Measurements from ENCODE around the gene TCEA2.

The TCEA2 gene

DNA sequence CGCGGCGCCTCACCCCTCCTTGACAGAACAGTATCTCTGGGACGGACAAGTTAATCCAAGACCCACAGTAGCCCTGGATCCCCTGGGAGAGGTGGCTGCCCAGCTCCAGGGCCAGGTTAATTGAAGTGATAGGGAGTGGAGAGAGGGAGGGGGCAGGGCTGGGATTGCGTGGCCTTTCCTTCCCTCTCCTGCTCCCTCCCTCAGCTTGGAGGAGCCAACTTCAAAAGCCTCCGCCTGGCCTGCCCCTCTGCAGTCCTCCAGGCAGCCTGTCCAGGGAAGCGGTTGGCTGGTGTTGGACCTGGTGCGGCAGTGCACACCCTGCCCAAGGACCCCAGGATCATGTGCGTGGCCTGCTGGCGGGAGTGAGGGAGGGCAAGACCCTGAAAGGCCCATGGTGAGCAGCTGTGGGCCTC, 27.1 kb upstream of the TCEA2 start, which contains the start of gene C20orf204:
Gene C20orf204 (plus strand): TSS at position 250 of the 413 bp plus-strand sequence. CDS start 142 bp downstream, at position 392.
- DNase-seq (ENCODE audit: low spot score): peak; percentile 56

DNA sequence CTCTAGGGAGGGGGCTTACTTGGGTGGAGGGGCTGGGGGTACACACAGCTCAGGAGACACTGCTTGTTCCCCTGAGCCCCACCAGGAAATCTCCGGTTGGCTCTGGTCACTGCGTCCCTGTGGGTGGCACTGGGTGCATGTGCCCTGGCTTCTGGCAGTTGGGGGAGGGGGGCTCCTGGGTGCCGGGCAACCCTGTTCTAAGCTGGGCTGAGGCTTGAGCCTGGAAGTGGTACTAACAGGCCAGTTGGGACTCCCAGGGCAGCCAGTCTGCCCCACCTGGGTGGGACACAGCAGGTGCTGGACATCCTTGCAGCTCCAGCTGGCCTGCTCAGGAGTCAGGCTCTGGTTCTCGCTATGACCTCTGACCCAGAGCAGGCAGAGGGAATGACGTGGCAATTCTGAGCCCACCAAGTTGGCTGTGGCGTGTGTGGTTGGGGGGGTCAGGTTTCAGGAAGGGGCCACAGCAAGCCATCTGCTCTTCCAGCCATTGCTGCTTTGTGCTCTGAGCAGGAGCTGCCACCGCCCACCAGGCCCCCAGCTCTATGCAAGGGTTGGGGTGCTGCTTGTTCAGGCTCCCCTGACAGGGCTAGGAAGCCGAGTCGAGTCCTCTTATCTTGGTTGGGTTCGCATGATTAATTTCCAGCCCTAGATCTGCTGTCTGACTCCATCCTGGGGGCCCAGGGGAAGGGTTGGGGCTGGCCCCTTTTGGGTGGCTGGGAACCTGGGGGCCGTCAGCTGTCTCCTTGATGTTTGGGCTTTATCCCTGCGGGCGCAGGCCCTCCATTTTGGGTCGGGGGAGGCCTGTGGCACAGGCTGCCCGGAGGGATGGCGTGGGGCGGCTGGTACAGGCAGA, 26.4 kb upstream of the TCEA2 start:
- no peak for DNase-seq (ENCODE audit: low spot score)

DNA sequence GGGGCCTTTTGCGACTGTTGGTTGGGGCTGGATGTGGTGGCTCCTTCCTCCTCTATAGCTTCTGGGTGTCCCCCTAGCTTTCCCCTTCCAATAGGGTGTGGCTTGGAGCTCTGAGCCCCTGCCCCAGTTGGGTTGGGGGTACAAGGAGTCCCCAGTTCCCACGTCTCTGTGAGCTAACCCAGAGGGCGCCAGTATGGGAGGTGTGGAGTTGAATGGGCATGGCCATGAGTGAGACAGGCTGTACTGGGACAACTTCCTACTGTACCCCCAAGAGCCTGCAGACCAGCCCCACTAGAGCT, 25.9 kb upstream of the TCEA2 start:
- no peak for DNase-seq (ENCODE audit: low spot score)

DNA sequence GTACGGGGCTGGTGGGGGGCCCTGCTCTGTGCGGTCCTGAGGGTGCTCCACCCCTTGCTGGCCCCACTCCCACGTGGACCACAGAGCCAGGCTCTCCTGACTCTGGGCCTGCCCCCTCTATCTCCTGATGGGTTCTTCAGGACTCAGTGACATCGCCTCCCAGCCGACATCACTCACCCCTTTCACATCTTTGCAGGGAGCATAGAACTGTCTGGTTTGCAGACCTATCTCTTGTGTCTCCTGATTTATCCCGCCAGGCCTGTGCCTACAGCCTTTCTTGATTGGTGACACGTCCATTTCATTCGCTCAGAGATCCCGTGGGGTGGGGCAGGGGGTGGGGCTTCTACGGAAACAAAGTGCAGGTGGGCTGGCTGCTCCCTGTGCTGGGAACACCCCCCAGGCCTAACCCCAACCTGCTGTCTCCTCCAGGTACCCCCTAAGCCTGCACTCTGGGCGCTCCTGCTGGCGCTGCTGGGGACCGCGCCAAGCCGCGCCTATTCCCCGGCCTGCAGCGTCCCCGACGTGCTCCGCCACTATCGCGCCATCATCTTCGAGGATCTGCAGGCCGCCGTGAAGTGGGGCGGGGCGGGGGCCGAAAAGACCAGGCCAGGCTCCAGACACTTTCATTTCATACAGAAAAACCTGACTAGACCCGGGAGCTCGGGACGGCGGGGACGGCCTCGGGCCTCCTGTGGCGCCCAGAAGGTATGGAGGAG, 25.3 kb upstream of the TCEA2 start:
- peak; percentile 54 for DNase-seq (ENCODE audit: low spot score)

DNA sequence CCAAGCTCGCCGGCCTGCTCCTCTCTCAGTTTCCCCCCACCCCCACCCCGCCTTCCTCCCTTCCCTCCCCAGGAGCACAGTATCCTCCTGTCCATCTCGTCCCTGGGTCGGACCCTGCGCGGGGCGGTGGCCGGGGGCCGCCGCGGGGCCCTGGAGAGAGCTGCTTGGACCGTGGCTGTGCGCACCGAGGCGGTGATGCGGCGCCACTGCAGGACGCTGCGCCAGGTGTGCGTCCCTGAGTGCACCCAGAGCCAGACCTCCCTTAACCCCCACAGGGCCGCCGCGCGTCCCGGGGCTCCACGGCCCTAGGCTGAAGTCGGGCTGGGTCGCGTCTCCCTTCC, 24.8 kb upstream of the TCEA2 start:
- no peak for DNase-seq (ENCODE audit: low spot score)

DNA sequence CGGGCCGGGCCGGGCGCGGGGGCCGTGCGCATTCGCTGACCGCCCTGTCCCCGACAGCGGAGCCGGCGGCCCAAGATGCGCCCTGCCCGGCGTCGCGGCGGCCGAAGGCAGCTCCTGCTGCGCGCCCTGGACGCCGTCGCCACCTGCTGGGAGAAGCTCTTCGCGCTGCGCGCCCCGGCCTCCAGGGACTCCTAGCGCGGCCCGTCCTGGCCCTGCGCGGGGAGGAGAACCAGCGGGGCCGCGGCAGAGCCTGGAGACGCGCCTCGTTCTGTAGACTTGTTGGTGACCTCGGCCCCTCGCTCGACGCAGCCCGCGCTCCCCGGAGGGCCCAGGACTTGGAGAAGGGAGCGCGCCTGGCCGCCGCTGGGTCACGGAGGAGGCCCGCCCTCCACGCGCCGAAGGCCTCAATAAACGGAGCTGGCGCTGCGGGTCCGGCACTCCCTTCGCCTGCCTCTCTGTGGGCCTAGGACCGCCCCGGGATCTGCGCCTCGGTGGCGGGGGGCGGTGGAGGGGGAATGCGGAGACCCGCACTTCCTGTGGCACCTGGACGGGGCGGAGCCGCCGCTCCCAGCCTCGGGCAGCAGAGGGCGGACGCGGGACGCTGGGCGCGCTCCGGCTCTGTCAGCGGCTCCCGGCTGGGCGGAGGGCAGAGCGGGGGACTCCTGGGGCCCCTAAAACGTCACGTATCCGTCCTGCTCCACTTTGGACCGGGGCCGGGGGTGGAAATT, 24.3 kb upstream of the TCEA2 start:
- DNase-seq (ENCODE audit: low spot score): peak; percentile 87

DNA sequence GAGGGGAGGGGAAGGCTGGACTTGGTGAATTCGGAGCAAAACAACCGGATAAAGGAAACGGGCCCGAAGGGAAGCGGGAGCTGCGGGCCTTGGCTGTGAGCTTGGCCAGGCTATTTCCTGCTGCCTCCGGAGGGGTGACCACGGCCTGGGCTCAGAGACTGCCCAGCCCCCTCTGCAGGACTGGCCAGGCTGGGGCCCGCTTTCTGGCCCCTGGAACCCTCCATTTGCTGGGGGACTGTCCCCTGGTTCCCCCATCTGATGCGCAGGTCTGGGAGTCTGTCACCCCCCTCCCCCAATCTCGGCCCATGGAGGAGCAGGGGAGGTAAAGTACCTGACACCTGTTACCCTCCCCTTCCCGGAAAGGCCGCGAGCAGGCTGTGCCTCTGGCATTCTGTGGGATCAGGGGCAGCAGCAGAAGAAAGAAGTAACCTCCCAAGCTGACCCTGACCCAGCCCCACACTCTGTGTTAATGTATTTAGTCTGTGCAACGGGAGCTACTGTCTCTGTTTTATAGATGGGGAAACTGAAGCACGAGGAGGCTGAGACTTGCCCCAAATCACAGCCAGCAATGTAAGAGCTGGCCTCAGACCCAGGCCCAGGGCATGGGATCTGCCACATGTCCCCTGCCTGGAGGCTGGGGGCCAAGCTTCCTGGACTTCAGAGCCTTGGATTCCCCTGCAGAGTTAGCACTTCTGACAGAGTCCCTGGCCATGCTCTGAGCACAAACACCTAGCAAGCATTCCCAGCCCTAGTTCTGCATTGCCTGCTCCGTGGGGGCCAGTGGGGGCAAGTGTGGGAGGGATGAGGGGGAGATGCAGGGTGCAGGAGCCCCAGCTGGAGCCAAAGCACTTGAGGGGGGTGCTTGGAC, 23.5 kb upstream of the TCEA2 start:
- no peak for DNase-seq (ENCODE audit: low spot score)

DNA sequence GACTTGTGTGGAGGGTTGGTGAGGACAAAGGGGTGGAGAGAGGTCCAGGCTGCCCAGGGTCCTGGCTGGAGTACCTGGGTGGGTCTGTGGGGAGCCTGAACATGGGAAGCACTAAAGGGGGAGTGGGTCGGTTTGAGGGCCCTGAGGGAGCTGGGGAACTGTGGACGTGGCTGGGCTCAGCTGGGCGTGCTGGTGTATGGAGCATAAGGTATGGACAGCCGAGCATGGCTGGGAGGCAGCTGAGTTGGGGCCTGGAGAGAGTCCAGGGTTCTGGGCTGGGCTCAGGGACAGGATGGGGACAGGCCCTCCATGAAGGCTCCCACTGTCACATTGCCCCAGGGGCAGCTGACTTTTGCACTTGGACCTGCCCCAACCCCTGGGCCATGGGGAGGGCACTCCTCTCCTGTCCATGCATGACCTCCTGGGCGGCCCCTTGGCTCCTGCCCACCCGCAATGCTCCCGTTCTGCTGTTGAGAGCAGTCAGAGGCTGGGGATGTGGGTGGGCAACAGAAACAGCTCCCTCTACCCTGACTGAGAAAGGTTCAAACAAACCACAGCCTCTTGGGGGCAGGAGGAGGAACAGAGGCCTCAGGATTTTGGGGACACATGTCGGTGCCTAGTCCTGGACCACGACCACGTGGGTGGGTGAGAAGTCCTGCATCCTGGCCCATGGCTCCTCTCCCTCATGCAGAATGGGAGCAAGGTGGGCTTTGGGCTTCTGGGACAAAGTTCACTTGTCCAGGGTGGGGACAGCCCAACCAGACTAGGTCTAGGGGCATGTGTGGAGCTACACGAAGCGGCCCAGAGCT, 22.6 kb upstream of the TCEA2 start:
- DNase-seq (ENCODE audit: low spot score): no peak

DNA sequence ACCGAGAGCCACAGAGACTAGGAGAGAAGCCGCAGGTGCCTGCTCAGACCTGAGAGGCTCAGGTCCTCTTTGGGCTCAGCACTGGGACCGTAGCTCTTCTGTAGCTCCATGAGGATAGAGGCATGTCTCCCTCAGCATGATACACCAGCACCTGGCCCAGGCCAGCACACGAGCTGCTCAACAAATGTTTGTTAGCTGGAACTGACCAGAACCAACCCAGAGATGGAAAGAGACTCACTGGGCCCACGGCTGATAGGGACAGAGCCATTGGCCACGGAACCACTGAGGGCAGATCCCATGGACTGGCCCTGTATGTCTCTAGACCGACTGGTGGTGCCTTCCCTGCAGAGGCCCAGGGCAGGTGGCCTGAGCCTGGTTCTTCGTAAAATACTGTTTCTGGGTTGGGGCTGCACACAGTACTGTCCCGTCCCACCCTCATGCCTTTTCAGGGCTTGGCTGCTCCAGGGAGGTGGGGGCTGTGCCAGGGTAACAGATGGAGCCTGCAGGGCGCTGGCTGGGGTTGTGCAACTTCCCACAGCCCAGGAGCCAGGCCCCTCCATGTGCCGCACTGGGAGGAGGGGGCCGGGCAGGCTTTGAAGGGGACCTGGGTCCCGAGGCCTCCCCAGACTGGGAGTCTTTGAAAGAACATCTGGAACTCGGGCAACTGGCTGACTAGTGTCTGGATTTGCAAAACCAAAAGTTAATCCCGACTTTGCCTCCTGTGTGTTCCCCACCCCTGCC, 21.8 kb upstream of the TCEA2 start:
- no peak for DNase-seq (ENCODE audit: low spot score)

DNA sequence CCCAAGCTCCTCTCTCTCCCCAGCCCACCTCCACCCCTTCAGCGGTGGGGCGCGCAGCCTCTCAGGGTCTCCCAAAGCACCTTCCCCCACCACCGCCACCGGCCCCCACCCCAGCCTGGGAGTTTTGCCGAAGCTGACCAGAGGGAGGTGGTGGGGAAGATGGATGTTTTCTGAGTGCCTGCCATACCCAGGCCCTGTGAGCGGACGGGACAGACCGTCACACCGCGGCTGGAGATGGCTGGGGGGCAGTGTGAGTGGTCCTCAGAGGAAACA, 21.3 kb upstream of the TCEA2 start:
- DNase-seq (ENCODE audit: low spot score): no peak

DNA sequence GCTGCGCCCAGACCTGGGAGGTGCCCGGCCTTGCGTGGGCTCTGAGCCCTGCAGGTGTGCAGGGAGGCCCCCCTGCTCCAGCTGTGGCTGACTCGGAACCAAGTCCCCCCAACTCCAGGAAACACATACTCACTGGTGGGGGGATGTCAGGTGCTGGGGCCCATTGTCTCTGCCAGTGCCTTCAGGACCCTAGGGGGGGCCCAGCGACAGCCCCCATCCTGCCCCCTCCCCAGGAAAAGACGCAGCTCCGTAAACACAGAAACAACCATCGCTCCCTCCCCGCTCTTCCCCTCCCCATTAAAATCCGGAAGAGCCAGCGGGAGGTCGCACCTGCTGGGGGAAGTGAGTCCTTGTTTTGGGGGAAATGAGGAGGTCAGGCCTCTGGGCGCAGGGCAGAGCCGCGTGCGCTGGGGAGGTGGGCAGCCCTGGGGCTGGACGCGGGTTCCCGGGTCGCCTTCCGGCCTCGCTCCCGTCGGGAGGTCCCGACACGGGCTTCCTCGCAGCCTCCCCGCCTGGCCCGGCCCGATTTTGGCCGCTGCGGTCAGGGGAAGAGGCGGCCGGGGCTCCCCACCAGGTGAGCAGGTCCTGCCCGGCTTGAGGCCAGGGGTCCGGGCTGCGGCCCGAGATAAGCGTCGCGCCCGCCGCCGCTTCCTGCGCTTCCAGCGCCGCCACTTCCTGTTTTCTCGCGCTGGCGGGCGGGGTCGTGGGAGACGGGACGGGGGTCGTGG, 20.8 kb upstream of the TCEA2 start:
- DNase-seq (ENCODE audit: low spot score): no peak

DNA sequence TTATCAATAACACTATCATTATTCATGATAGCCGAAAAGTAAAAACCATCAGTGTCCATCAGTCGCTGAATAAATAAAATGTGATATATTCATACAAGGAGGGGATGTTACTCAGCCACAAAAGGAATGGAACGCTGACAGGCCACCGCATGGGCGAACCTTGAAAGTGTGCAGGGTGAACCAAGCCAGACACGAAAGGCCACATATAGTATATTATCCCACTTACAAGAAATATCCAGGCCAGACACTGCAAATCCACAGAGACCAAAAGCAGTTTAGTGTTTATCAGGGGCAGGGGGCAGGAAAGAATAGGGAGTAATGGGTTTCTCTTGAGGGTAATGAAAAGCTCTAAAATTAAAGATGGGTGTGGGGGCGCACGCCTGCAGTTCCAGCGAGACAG, 19.2 kb upstream of the TCEA2 start:
- DNase-seq (ENCODE audit: low spot score): no peak

DNA sequence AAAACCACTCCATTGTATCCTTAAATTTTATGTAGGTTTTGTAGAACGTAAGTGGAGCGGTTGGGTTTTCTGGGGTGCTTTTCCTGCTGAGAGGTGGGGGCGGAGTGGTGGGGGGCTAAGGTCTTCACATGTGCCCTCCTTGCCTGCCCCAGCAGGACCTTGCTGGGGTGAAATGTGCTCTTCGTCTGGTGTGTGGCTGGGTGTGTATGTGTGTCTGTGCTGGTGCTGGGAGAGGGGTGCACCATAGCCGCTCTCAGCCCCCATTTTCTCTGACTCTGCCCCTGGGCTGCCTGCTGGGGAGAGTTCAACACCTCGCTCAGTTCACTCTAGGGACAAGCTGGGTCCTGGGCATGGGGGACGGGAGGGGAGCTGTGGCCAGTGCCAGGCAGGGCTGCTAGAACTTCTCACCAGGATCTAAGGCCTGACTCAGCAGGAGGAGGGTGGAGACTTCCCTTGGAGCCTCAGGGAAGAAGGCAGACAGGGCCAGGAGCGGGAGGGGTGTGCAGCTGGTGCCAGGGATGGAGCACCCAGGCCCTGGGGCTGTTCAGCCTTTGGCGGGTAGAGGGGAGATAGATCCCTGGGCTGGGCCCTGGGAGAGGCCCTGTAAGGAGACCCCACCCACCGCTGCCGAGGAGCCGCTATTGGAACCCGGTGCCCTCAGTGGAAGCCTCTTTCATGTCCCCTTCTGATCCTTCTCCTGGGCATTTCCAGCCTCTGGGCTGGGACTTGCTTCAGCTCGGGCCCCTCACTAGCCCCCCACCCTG, 18.3 kb upstream of the TCEA2 start:
- no peak for DNase-seq (ENCODE audit: low spot score)

DNA sequence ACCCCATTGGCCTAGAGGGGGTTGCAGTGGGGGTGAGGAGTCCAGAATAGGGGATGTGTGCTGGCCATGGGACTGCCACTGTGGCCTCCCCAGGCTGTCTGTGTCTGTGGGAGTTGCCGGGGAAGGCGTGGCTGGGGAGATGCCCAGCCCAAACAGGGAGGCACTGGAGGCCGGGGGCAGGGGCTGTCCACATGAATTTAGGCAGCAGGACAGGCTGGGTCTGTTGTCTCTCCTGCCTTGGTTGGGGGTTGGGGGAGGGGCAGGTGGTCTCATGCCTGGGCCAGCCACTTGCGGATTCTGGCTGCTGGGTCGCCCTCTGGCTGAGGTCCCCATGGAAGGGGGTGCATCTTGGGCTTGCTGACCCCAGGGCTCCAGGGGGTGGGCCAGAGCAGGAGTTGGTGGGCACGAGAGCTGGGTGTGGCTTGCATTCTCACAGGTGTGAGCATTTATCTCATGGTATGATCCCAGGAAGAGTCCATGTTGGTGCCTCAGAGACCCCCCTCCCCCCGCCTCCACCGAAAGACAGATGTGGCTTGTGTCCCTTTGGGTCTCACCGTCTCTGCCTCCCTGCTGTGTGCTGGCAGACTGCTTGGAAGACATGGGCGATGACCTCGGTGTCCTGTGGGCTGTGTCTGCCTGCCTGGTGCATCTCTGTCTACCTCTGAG, 17.5 kb upstream of the TCEA2 start:
- no peak for DNase-seq (ENCODE audit: low spot score)

DNA sequence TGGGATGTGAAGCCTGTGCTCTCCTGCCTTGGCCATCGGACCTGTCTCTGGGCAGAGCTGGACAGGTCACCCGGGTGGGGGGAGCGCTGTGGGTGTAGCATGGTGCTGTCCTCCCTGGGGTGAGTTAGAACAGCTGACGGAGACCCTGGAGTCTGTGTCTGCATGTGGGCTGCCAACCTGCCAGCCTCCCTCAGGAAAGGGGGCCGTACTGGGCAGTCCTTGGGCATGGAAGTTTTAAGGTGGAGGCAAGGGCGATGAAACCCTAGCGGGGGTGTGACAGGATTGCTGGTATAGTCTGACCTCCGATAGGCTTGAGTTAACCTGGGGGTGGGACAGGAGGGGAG, 16.0 kb upstream of the TCEA2 start:
- DNase-seq (ENCODE audit: low spot score): no peak

DNA sequence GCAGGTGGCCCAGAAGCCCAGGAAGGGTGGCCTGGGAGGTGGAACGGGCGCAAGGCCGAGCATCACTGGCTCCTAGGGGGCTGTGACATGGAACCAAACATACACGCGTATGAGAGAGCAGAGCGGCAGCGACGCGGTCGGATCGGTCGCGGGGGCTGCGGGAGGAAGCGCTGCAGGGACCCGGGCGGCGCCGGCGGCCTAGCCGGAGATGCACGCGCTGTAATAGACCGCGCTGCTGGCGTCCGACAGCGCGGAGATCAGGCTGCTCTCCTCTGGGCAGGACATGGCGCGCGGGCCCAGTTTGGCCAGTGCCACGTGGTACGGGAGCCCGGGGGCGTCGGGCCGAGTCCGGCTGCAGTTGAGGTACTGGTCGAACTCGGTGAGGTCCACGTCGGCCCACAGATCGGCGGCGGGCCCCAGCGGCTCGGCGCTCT, 15.0 kb upstream of the TCEA2 start:
- no peak for DNase-seq (ENCODE audit: low spot score)

DNA sequence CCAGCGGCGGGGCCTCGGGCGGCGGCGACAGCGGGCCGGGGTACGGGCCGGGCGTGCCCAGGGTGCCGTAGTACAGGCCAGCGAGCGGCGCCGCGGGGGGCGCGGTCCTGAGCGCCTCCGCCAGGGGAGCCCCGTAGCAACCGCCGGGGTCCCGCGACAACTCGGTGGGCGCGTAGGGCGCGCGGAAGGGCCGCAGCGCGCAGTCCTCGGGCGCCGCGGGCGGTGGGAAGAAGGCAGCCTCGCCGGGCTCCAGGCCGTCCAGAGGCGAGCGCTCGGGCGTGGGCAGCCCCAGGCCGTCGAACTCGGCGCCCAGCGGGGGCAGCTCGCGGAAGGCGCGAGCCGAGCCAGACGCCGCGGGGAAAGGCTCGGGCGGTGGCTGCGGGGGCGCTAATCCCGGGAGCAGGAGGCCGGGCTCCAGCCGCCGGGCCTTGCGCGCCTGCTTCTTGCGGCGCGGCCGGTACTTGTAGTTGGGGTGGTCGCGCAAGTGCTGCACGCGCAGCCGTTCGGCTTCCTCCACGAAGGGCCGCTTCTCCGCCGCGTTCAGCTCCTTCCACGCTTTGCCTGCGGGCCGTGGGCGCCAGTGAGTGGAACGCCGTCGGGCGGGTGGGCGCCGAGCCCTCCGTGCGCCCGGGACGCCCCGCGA, 14.5 kb upstream of the TCEA2 start:
- DNase-seq (ENCODE audit: low spot score): peak; percentile 62
